MM.1S (cell line): ENCODE measurements around the gene UGT1A7.
"Not testable (repeated sequence)": the region's sequence is repeated elsewhere in the genome, so short reads cannot be mapped to it uniquely, and the experiment has no call there.

Experiments
- DNase-seq: peaks from one replicate; pipeline ENCODE4 v3.0.0-alpha.2; 2015
- H2AFZ ChIP-seq: fragments of 300-600 bp; sonication (generic); 2 replicates; pipeline ENCODE4 v1.6.0; 2016; ENCODE audit warnings: antibody characterized with exemption, low read length
- H3F3A ChIP-seq: fragments of 300-600 bp; sonication (generic); 2 replicates; pipeline ENCODE4 v1.6.1; 2016; ENCODE audit warnings: mild to moderate bottlenecking, antibody characterized with exemption, low read length, moderate library complexity, mixed read lengths; ENCODE audit not compliant: insufficient read depth
- H3K27ac ChIP-seq: fragments of 300-600 bp; sonication (generic); 2 replicates; pipeline ENCODE4 v1.5.1; 2016; ENCODE audit warnings: mild to moderate bottlenecking, low read length
- H3K27me3 ChIP-seq: fragments of 300-600 bp; sonication (generic); replicated peaks from 2 replicates; pipeline ENCODE4 v1.6.0; 2016; ENCODE audit warnings: low read length; ENCODE audit not compliant: insufficient read depth
- H3K36me3 ChIP-seq: fragments of 300-600 bp; sonication (generic); replicated peaks from 2 replicates; pipeline ENCODE4 v1.6.1; 2016; ENCODE audit warnings: mild to moderate bottlenecking, low read length, mixed read lengths; ENCODE audit not compliant: insufficient read depth
- H3K4me1 ChIP-seq: fragments of 300-600 bp; sonication (generic); 2 replicates; pipeline ENCODE4 v1.6.1; 2016; ENCODE audit warnings: low read length, mixed read lengths
- H3K4me2 ChIP-seq: fragments of 300-600 bp; sonication (generic); 2 replicates; pipeline ENCODE4 v1.6.0; 2016; ENCODE audit warnings: low read depth, low read length
- H3K4me3 ChIP-seq: fragments of 300-600 bp; sonication (generic); 2 replicates; pipeline ENCODE4 v1.5.1; 2016; ENCODE audit warnings: low read length, mixed read lengths
- H3K79me2 ChIP-seq: fragments of 300-600 bp; sonication (generic); 2 replicates; pipeline ENCODE4 v1.6.1; 2016; ENCODE audit warnings: mixed run types, low read length, mixed read lengths
- H3K9ac ChIP-seq: fragments of 300-600 bp; sonication (generic); 2 replicates; pipeline ENCODE4 v1.6.1; 2016; ENCODE audit warnings: low read length, mixed read lengths
- H3K9me2 ChIP-seq: fragments of 300-600 bp; sonication (generic); replicated peaks from 2 replicates; pipeline ENCODE4 v1.6.1; 2016; ENCODE audit warnings: mild to moderate bottlenecking, low read length, mixed read lengths; ENCODE audit not compliant: insufficient read depth
- H3K9me3 ChIP-seq: fragments of 300-600 bp; sonication (generic); replicated peaks from 2 replicates; pipeline ENCODE4 v1.6.1; 2016; ENCODE audit warnings: mild to moderate bottlenecking, low read length, mixed read lengths; ENCODE audit not compliant: insufficient read depth
- H4K20me1 ChIP-seq: fragments of 300-600 bp; sonication (generic); 2 replicates; pipeline ENCODE4 v1.6.1; 2016; ENCODE audit warnings: mild to moderate bottlenecking, low read length, moderate library complexity, mixed read lengths; ENCODE audit not compliant: insufficient read depth
- CTCF ChIP-seq: fragments of 300-600 bp; sonication (generic); IDR thresholded peaks from 2 replicates; pipeline ENCODE4 v1.5.1; 2016; ENCODE audit warnings: antibody characterized with exemption, low read length, mixed read lengths
- EZH2 ChIP-seq: fragments of 300-600 bp; sonication (generic); optimal IDR thresholded peaks from 2 replicates; pipeline ENCODE3; 2017; ENCODE audit warnings: low read depth, mild to moderate bottlenecking, antibody characterized with exemption, low read length, mixed read lengths
- EZH2phosphoT487 ChIP-seq: fragments of 300-600 bp; sonication (generic); IDR thresholded peaks from 2 replicates; pipeline ENCODE4 v1.6.1; 2018; ENCODE audit warnings: antibody characterized with exemption, low read length

UGT1A7 gene

GRCh38 chr2:233643128-233643527 is 38.6 kb upstream of the UGT1A7 start:
- no peaks in the 10 kb centered on the region for H3K36me3 ChIP-seq
- H3K27ac ChIP-seq, result no peak overlapping the region
- H4K20me1 ChIP-seq, result no peaks in the 10 kb centered on the region
- H3F3A ChIP-seq, result no peaks in the 10 kb centered on the region
- no peaks in the 10 kb centered on the region for H3K27me3 ChIP-seq
- no peak overlapping the region for H2AFZ ChIP-seq
- H3K9me3 ChIP-seq, result no peaks in the 10 kb centered on the region
- H3K9me2 ChIP-seq, result no peaks in the 10 kb centered on the region
- no peak overlapping the region for H3K4me3 ChIP-seq
- H3K4me1 ChIP-seq, result no peaks in the 10 kb centered on the region
- TF ChIP-seq EZH2phosphoT487 (no peak), CTCF (peak; percentile 22), EZH2 (no peak)
- H3K9ac ChIP-seq, result no peak overlapping the region
- H3K4me2 ChIP-seq, result no peak overlapping the region
- DNase-seq, result no peak
- H3K79me2 ChIP-seq, result no peaks in the 10 kb centered on the region

- H3K36me3 ChIP-seq, H3K4me3 ChIP-seq, H2AFZ ChIP-seq, H3K9me3 ChIP-seq, H3K27me3 ChIP-seq, H3K4me1 ChIP-seq, H3K79me2 ChIP-seq, H3K4me2 ChIP-seq, H3K9ac ChIP-seq, H4K20me1 ChIP-seq, H3K9me2 ChIP-seq, H3K27ac ChIP-seq, H3F3A ChIP-seq, DNase-seq: not testable (repeated sequence)
Observed at GRCh38 chr2:233646033-233646432, 35.7 kb upstream of the UGT1A7 start.

- Histone ChIP-seq H3K27me3 (no peaks in the 10 kb centered on the region), H3K4me2 (no peak overlapping the region), H3K4me1 (no peaks in the 10 kb centered on the region), H3K79me2 (no peaks in the 10 kb centered on the region), H3F3A (no peaks in the 10 kb centered on the region), H4K20me1 (no peaks in the 10 kb centered on the region), H3K9ac (no peak overlapping the region), H3K4me3 (no peak overlapping the region), H3K9me2 (no peaks in the 10 kb centered on the region), H3K27ac (no peak overlapping the region), H2AFZ (no peak overlapping the region), H3K36me3 (no peaks in the 10 kb centered on the region), H3K9me3 (no peaks in the 10 kb centered on the region)
- DNase-seq, result no peak
- TF ChIP-seq CTCF, result no peak
- TF ChIP-seq EZH2, result no peak
- TF ChIP-seq EZH2phosphoT487, result no peak
Observed at GRCh38 chr2:233650981-233651380, 30.7 kb upstream of the UGT1A7 start.

GRCh38 chr2:233651430-233651829 is 30.3 kb upstream of the UGT1A7 start:
- no peaks in the 10 kb centered on the region for H3K36me3 ChIP-seq
- H3K4me3 ChIP-seq, result no peak overlapping the region
- H4K20me1 ChIP-seq, result no peaks in the 10 kb centered on the region
- H3K27me3 ChIP-seq, result no peaks in the 10 kb centered on the region
- no peaks in the 10 kb centered on the region for H3K9me3 ChIP-seq
- DNase-seq, result no peak
- no peaks in the 10 kb centered on the region for H3F3A ChIP-seq
- no peaks in the 10 kb centered on the region for H3K79me2 ChIP-seq
- no peaks in the 10 kb centered on the region for H3K9me2 ChIP-seq
- no peaks in the 10 kb centered on the region for H3K4me1 ChIP-seq
- no peak overlapping the region for H3K4me2 ChIP-seq
- H2AFZ ChIP-seq, result no peak overlapping the region
- no peak overlapping the region for H3K9ac ChIP-seq
- H3K27ac ChIP-seq, result no peak overlapping the region
- TF ChIP-seq CTCF, result no peak
- no peak for TF ChIP-seq EZH2phosphoT487
- TF ChIP-seq EZH2, result no peak
